GM12878 (cell line): ENCODE measurements around the gene ASTN1. TPM values are rescaled to one million over a fixed set of nuclear protein-coding genes. Genes with fewer than 3 reads are reported as not detected.

ENCODE experiments used
- ATAC-seq: fragments of 200-7000 bp; cut with Tn5 transposase; 3 replicates; pipeline ENCODE4 v1.9.1; 2020; ENCODE audit warnings: mild to moderate bottlenecking, moderate library complexity
- BruUV-seq: library from RNA; stranded (reverse); fragments of 400-500 nt; replicated peaks from 2 replicates; lab custom pipeline; 2021; lab: Mats Ljungman, UMichigan
- CTCF ChIA-PET: fragments of 300-600 bp; sonication (Branson Sonifier 250); formaldehyde crosslinking; extraction: SDS; loops from one replicate; lab custom pipeline; 2021; ENCODE audit warnings: inconsistent platforms; lab: Yijun Ruan, JAX
- POLR2A ChIA-PET: fragments of 350-600 bp; formaldehyde crosslinking; extraction: SDS; loops from one replicate; lab custom pipeline; 2021; ENCODE audit warnings: inconsistent platforms; lab: Charles Lee
- RAD21 ChIA-PET: fragments of 300-600 bp; sonication (Branson Sonifier 250); formaldehyde crosslinking; loops from one replicate; lab custom pipeline; 2023; ENCODE audit warnings: antibody characterized with exemption; ENCODE audit not compliant: unreplicated experiment; lab: Charles Lee
- SMC1A ChIA-PET: fragments of 300-600 bp; sonication (Branson Sonifier 250); formaldehyde crosslinking; loops from one replicate; lab custom pipeline; 2023; ENCODE audit not compliant: unreplicated experiment, uncharacterized antibody; lab: Charles Lee
- DNase-seq: peaks from one replicate; pipeline ENCODE4 v3.0.0-alpha.2; 2011; ENCODE audit warnings: low read depth, low spot score
- FAIRE-seq: peaks from 3 replicates; lab custom pipeline; 2011; peaks lifted over from hg19 to GRCh38; lab: Jason Lieb, UNC
- H2AFZ ChIP-seq: 2 replicates; pipeline ENCODE4 v1.6.0; 2011; ENCODE audit warnings: low read depth, low read length, control low read depth; ENCODE audit not compliant: control insufficient read depth
- H3K27ac ChIP-seq: 2 replicates; pipeline ENCODE4 v1.5.1; 2011; ENCODE audit warnings: control low read depth; ENCODE audit not compliant: control insufficient read depth, insufficient read depth
- H3K27me3 ChIP-seq, 2 experiments: replicated peaks in 1 of 2; 2 replicates each; pipeline versions ENCODE4 v1.6.0 to v1.6.1; 2011; ENCODE audit warnings: low read length in 1 of 2; ENCODE audit not compliant: control insufficient read depth in 2 of 2, insufficient read depth in 2 of 2
- H3K36me3 ChIP-seq, 2 experiments: 2 replicates each; pipeline ENCODE4 v1.5.1; 2011; ENCODE audit warnings: low read length in 1 of 2; ENCODE audit not compliant: control insufficient read depth in 2 of 2, insufficient read depth in 2 of 2
- H3K4me1 ChIP-seq: 2 replicates; pipeline ENCODE4 v1.6.1; 2011; ENCODE audit warnings: mild to moderate bottlenecking, low read length, moderate library complexity, mixed read lengths; ENCODE audit not compliant: control insufficient read depth, insufficient read depth
- H3K4me2 ChIP-seq: 2 replicates; pipeline ENCODE4 v1.6.0; 2011; ENCODE audit warnings: control low read depth; ENCODE audit not compliant: control insufficient read depth, insufficient read depth
- H3K4me3 ChIP-seq: fragments of 200-600 bp; sonication (generic); 2 replicates; pipeline ENCODE4 v1.5.1; 2016
- H3K79me2 ChIP-seq: 2 replicates; pipeline ENCODE4 v1.6.0; 2011; ENCODE audit warnings: low read length; ENCODE audit not compliant: control insufficient read depth, insufficient read depth
- H3K9ac ChIP-seq: 2 replicates; pipeline ENCODE4 v1.8.0; 2011; ENCODE audit warnings: low read length, control low read depth, mixed read lengths; ENCODE audit not compliant: control insufficient read depth, insufficient read depth
- H3K9me3 ChIP-seq: replicated peaks from 3 replicates; pipeline ENCODE4 v1.5.1; 2011; ENCODE audit warnings: mild to moderate bottlenecking, low read length; ENCODE audit not compliant: control insufficient read depth, insufficient read depth
- H4K20me1 ChIP-seq: 2 replicates; pipeline ENCODE4 v1.6.0; 2011; ENCODE audit not compliant: control insufficient read depth, insufficient read depth
- E4F1 ChIP-seq: fragments of 450-650 bp; IDR thresholded peaks from 2 replicates; pipeline ENCODE4 v1.6.1; 2018; ENCODE audit warnings: borderline replicate concordance, mild to moderate bottlenecking; ENCODE audit not compliant: partially characterized antibody
- EZH2 ChIP-seq: IDR thresholded peaks from 2 replicates; pipeline ENCODE4 v1.6.1; 2012; ENCODE audit warnings: low read depth, mild to moderate bottlenecking, control low read depth, inconsistent platforms, low read length, borderline replicate concordance; ENCODE audit not compliant: control insufficient read depth
- HDGF ChIP-seq: fragments of 450-650 bp; IDR thresholded peaks from 2 replicates; pipeline ENCODE4 v1.6.1; 2016; ENCODE audit warnings: antibody characterized with exemption
- RCOR1 ChIP-seq: conservative IDR thresholded peaks from 2 replicates; pipeline ENCODE4 v1.6.1; 2012; ENCODE audit warnings: low read depth, low read length, improper control_type of control experiment
- WGBS: methylation state at CpG from one replicate; pipeline ENCODE4 v1.1.6; 2016; ENCODE audit warnings: low lambda C conversion rate; ENCODE audit not compliant: insufficient replicate concordance, insufficient coverage; ENCODE audit errors: missing lambda C conversion rate; 5-methylcytosine and 5-hydroxymethylcytosine counted together
- in situ Hi-C: fragments of 300-500 bp; cut with MboI; formaldehyde crosslinking; loops from 9 replicates; pipeline ENCODE4 v1.14.3; 2018; ENCODE audit warnings: mixed read lengths
- intact Hi-C: fragments of 100-400 bp; cut with micrococcal nuclease; formaldehyde crosslinking; loops from one replicate; pipeline ENCODE4 v1.14.2; 2022; ENCODE audit not compliant: unreplicated experiment
- polyA plus RNA-seq, 11 experiments: library from polyadenylated mRNA; depleted of rRNA in 4 of 11; unstranded in 6 of 11; stranded (reverse) in 5 of 11; fragments of >200 nt; fragmentation: Nextera tagmentation in 4 of 11; fragmentation: Illumina TruSeq in 1 of 11; extraction: Ambion mirVana in 4 of 11; extraction: Trizol in 1 of 11; gene quantifications; 1 replicate in 1 of 11; 2 replicates in 10 of 11; pipeline versions ENCODE4 v1.2.1 to v1.2.3, GENCODE V29; 2011 to 2016; ENCODE audit warnings: inconsistent platforms in 2 of 11, missing spikeins in 2 of 11, low read depth in 1 of 11
- total RNA-seq, 4 experiments: library from RNA; depleted of rRNA in 3 of 4; stranded (reverse); fragments of >200 nt in 3 of 4; fragmentation: Illumina TruSeq in 1 of 4; extraction: Trizol in 1 of 4; gene quantifications; 2 replicates each; pipeline versions ENCODE4 v1.2.1 to v1.2.3, GENCODE V29; 2013 to 2021

ASTN1 gene
- total and polyA plus RNA-seq, 10 of the 15 experiments (the other 5 are each of a cell fraction or from before 2014, with no cell fraction given) = 0.04 TPM; not detected in 9

GRCh38 chr1:176879784-176880620, 284.5 kb downstream of the ASTN1 start:
- in situ Hi-C loops = loop anchor here (5.0 to 10.0 kb wide), 2 partner anchors 323 to 505 kb away; no protein-coding TSS in a partner anchor
- CTCF ChIA-PET = interaction anchor here (0.6 to 4.9 kb wide), 10 partner anchors 9 to 1066 kb away, joined by 3 to 47 read pairs (median 4); no protein-coding TSS in a partner anchor
- RAD21 ChIA-PET = interaction anchor here (1.0 to 1.4 kb wide), 2 partner anchors 320 to 321 kb away, joined by 4 to 5 read pairs; no protein-coding TSS in a partner anchor
- intact Hi-C loops = loop anchor here (5.0 kb wide), 1 partner anchor 188 kb away; no protein-coding TSS in a partner anchor
- H3K9me3 ChIP-seq = no peaks in the 10 kb centered on the region
- H3K27me3 ChIP-seq = peaks cover 0 to 3% of the 10 kb centered on the region in 2 experiments; a peak in 2 of 4 replicates
- H3K9ac ChIP-seq = no peak overlapping the region
- TF ChIP-seq E4F1 = no peak
- no peak for TF ChIP-seq RCOR1
- TF ChIP-seq HDGF = no peak
- no peak for TF ChIP-seq EZH2
- no peaks in the 10 kb centered on the region for H3K79me2 ChIP-seq
- POLR2A ChIA-PET = no interaction called here
- H3K36me3 ChIP-seq = no peaks in the 10 kb centered on the region
- H4K20me1 ChIP-seq = no peaks in the 10 kb centered on the region
- H3K4me2 ChIP-seq = no peak overlapping the region
- SMC1A ChIA-PET = interaction anchor here (2.3 kb wide), 1 partner anchor 320 kb away, joined by 9 read pairs; no protein-coding TSS in a partner anchor
- no peak for DNase-seq
- no peak overlapping the region for H3K4me3 ChIP-seq
- ATAC-seq = no peak
- 64% methylated on average over 13 of the region's 13 CpGs for WGBS
- no peak for FAIRE-seq
- BruUV-seq = no TSS peak
- H3K27ac ChIP-seq = no peak overlapping the region
- H2AFZ ChIP-seq = no peak overlapping the region
- no peaks in the 10 kb centered on the region for H3K4me1 ChIP-seq
